Endothelial cell (in vitro differentiated cells): ENCODE data around the gene PTPRS. TPM values are rescaled to one million over a fixed set of nuclear protein-coding genes. Genes with fewer than 3 reads are reported as not detected.

ENCODE experiments used
- DNase-seq: peaks from one replicate; pipeline ENCODE4 v3.0.0; 2021; ENCODE audit warnings: low spot score
- H3K27ac Mint-ChIP-seq: one replicate; pipeline ENCODE4 v1.8.0; 2021; ENCODE audit warnings: mixed read lengths, inconsistent platforms; ENCODE audit not compliant: unreplicated experiment
- H3K27me3 Mint-ChIP-seq: one replicate; pipeline ENCODE4 v1.8.0; 2021; ENCODE audit warnings: mild to moderate bottlenecking, moderate library complexity, mixed read lengths, inconsistent platforms; ENCODE audit not compliant: unreplicated experiment
- H3K36me3 Mint-ChIP-seq: one replicate; pipeline ENCODE4 v1.8.0; 2021; ENCODE audit warnings: mild to moderate bottlenecking, low read depth, mixed read lengths, inconsistent platforms; ENCODE audit not compliant: unreplicated experiment
- H3K4me1 Mint-ChIP-seq: one replicate; pipeline ENCODE4 v1.8.0; 2021; ENCODE audit warnings: mild to moderate bottlenecking, mixed read lengths, inconsistent platforms; ENCODE audit not compliant: unreplicated experiment
- H3K4me3 Mint-ChIP-seq: one replicate; pipeline ENCODE4 v1.8.0; 2021; ENCODE audit warnings: mild to moderate bottlenecking, mixed read lengths, inconsistent platforms; ENCODE audit not compliant: unreplicated experiment
- H3K9me3 Mint-ChIP-seq: one replicate; pipeline ENCODE4 v1.8.0; 2021; ENCODE audit warnings: mixed read lengths, inconsistent platforms; ENCODE audit not compliant: unreplicated experiment
- CTCF ChIP-seq: fragments of 200-600 bp; sonication (generic); IDR thresholded peaks from one replicate; pipeline ENCODE4 v1.5.0; 2021; ENCODE audit warnings: antibody characterized with exemption; ENCODE audit not compliant: unreplicated experiment
- total RNA-seq: library from RNA; stranded (reverse); fragmentation: NEBNext Ultra II Directional; extraction: Animal tissue kit (Norgen Biotek cat#: 25700); gene quantifications from one replicate; pipeline ENCODE4 v1.2.1, GENCODE V29; 2021; ENCODE audit not compliant: unreplicated experiment

The PTPRS gene
- total RNA-seq, 1 donor from 2014 or later = 93.7 TPM

- Mint-ChIP-seq H3K9me3 (no peaks in the 10 kb centered on the region), H3K4me1 (no peaks in the 10 kb centered on the region), H3K4me3 (no peak overlapping the region), H3K36me3 (no peaks in the 10 kb centered on the region), H3K27me3 (peaks cover 2% of the 10 kb centered on the region), H3K27ac (no peak overlapping the region)
- TF ChIP-seq CTCF = no peak
- no peak for DNase-seq
Observed at GRCh38 chr19:5313307-5313706, 27.3 kb downstream of the PTPRS start.

GRCh38 chr19:5312058-5312457 lies 28.6 kb downstream of the PTPRS start:
- Mint-ChIP-seq H3K36me3 (no peaks in the 10 kb centered on the region), H3K9me3 (no peaks in the 10 kb centered on the region), H3K4me1 (no peaks in the 10 kb centered on the region), H3K27me3 (peaks cover 2% of the 10 kb centered on the region), H3K4me3 (no peak overlapping the region), H3K27ac (no peak overlapping the region)
- TF ChIP-seq CTCF = no peak
- DNase-seq = no peak

GRCh38 chr19:5309438-5310204 lies 31.0 kb downstream of the PTPRS start:
- TF ChIP-seq CTCF = no peak
- no peaks in the 10 kb centered on the region for H3K36me3 Mint-ChIP-seq
- H3K4me1 Mint-ChIP-seq = no peaks in the 10 kb centered on the region
- no peak overlapping the region for H3K4me3 Mint-ChIP-seq
- no peak for DNase-seq
- H3K9me3 Mint-ChIP-seq = no peaks in the 10 kb centered on the region
- no peak overlapping the region for H3K27ac Mint-ChIP-seq
- H3K27me3 Mint-ChIP-seq = peaks cover 2% of the 10 kb centered on the region

- no peaks in the 10 kb centered on the region for H3K27me3 Mint-ChIP-seq
- no peak for TF ChIP-seq CTCF
- H3K9me3 Mint-ChIP-seq = no peaks in the 10 kb centered on the region
- no peak for DNase-seq
- no peak overlapping the region for H3K4me3 Mint-ChIP-seq
- H3K27ac Mint-ChIP-seq = no peak overlapping the region
- H3K36me3 Mint-ChIP-seq = no peaks in the 10 kb centered on the region
- no peaks in the 10 kb centered on the region for H3K4me1 Mint-ChIP-seq
Observed at GRCh38 chr19:5308451-5309437, 31.9 kb downstream of the PTPRS start.
